ENCODE data around the gene SAMD4A. TPM values are rescaled to one million over a fixed set of nuclear protein-coding genes. Genes with fewer than 3 reads are reported as not detected.

The SAMD4A gene
- polyA plus RNA-seq, 3 donors: 3.2 to 8.6 (median 4.2) TPM

GRCh38 chr14:54715811-54716210 lies 148.9 kb downstream of the SAMD4A start:
- no peaks in the 10 kb centered on the region for H3K36me3 ChIP-seq (replicated peaks in 1 of 2; ENCODE audit: control insufficient read depth in 1 of 2, insufficient read depth in 2 of 2, low read length in 2 of 2)
- peaks cover 15% of the 10 kb centered on the region for H3K4me1 Mint-ChIP-seq

GRCh38 chr14:54716862-54717261 lies 149.9 kb downstream of the SAMD4A start:
- TF ChIP-seq CTCF (IDR thresholded peaks at IDR 0.05): no peak
- WGBS (ENCODE audit: insufficient coverage): 100% methylated on average over 3 of the region's 3 CpGs
- no peaks in the 10 kb centered on the region for H3K36me3 Mint-ChIP-seq
- peaks cover 11% of the 10 kb centered on the region in 2 donors for H3K4me1 ChIP-seq (ENCODE audit: control insufficient read depth in 1 of 2, insufficient read depth in 2 of 2, low read length in 2 of 2)
- no peak overlapping the region for H3K4me2 ChIP-seq (replicated peaks; ENCODE audit: extremely low read depth, low read length, poor library complexity, severe bottlenecking)
- H3K27me3 Mint-ChIP-seq (ENCODE audit: low read depth in 3 of 3): peaks cover 2 to 7% (median 4%) of the 10 kb centered on the region in 3 donors
- H3K4me3 Mint-ChIP-seq: no peak overlapping the region
- no peaks in the 10 kb centered on the region for H3K27me3 ChIP-seq (ENCODE audit: control insufficient read depth in 2 of 2, insufficient read depth in 2 of 2, low read length in 2 of 2)
- H3K4me1 Mint-ChIP-seq: peaks cover 10% of the 10 kb centered on the region
- H3K27ac ChIP-seq (ENCODE audit: low read depth in 1 of 2, low read length in 2 of 2): no peak overlapping the region
- intact Hi-C loops (cut with micrococcal nuclease): no loop called here
- no peak overlapping the region for H3K9ac ChIP-seq (ENCODE audit: insufficient read depth, low read length, poor library complexity, severe bottlenecking)
- no peaks in the 10 kb centered on the region for H3K9me3 Mint-ChIP-seq
- no peaks in the 10 kb centered on the region for H3K36me3 ChIP-seq (replicated peaks in 1 of 2; ENCODE audit: control insufficient read depth in 1 of 2, insufficient read depth in 2 of 2, low read length in 2 of 2)
- H4K20me1 ChIP-seq (ENCODE audit: insufficient read depth, low read length): no peaks in the 10 kb centered on the region
- H3K27ac Mint-ChIP-seq: no peak overlapping the region
- no peak overlapping the region for H3K4me3 ChIP-seq (replicated peaks in 1 of 3; ENCODE audit: low read depth in 2 of 3, low read length in 3 of 3)
- H3K79me2 ChIP-seq (ENCODE audit: insufficient read depth, low read length): no peaks in the 10 kb centered on the region
- no peak overlapping the region for H2AFZ ChIP-seq (ENCODE audit: insufficient read depth, low read depth, low read length, poor library complexity, severe bottlenecking)
- H3K9me3 ChIP-seq (replicated peaks in 1 of 2; ENCODE audit: control insufficient read depth in 1 of 2, insufficient read depth in 1 of 2, low read length in 2 of 2): no peaks in the 10 kb centered on the region
- no peak for DNase-seq

More at GRCh38 chr14:54715811-54716210, 148.9 kb downstream of the SAMD4A start:
- intact Hi-C loops (cut with micrococcal nuclease): no loop called here
- no peak overlapping the region for H3K9ac ChIP-seq (ENCODE audit: insufficient read depth, low read length, poor library complexity, severe bottlenecking)
- Mint-ChIP-seq H3K27ac (no peak overlapping the region), H3K27me3 (ENCODE audit: low read depth in 3 of 3) (peaks cover 2 to 5% (median 4%) of the 10 kb centered on the region in 3 donors), H3K9me3 (peaks cover 0 to 2% (median 0%) of the 10 kb centered on the region in 7 donors), H3K36me3 (no peaks in the 10 kb centered on the region), H3K4me3 (no peak overlapping the region)
- H3K4me2 ChIP-seq (replicated peaks; ENCODE audit: extremely low read depth, low read length, poor library complexity, severe bottlenecking): no peak overlapping the region
- H2AFZ ChIP-seq (ENCODE audit: insufficient read depth, low read depth, low read length, poor library complexity, severe bottlenecking): no peak overlapping the region
- H3K27me3 ChIP-seq (ENCODE audit: control insufficient read depth in 2 of 2, insufficient read depth in 2 of 2, low read length in 2 of 2): no peaks in the 10 kb centered on the region
- no peaks in the 10 kb centered on the region for H4K20me1 ChIP-seq (ENCODE audit: insufficient read depth, low read length)
- no CpG with 5 or more reads among the region's 1 CpG for WGBS (ENCODE audit: insufficient coverage)
- DNase-seq: no peak
- H3K4me3 ChIP-seq (replicated peaks in 1 of 3; ENCODE audit: low read depth in 2 of 3, low read length in 3 of 3): no peak overlapping the region
- peaks cover 15 to 17% of the 10 kb centered on the region in 2 donors for H3K4me1 ChIP-seq (ENCODE audit: control insufficient read depth in 1 of 2, insufficient read depth in 2 of 2, low read length in 2 of 2)
- no peak overlapping the region for H3K27ac ChIP-seq (ENCODE audit: low read depth in 1 of 2, low read length in 2 of 2)
- TF ChIP-seq CTCF (IDR thresholded peaks at IDR 0.05): no peak
- H3K79me2 ChIP-seq (ENCODE audit: insufficient read depth, low read length): no peaks in the 10 kb centered on the region
- H3K9me3 ChIP-seq (replicated peaks in 1 of 2; ENCODE audit: control insufficient read depth in 1 of 2, insufficient read depth in 1 of 2, low read length in 2 of 2): no peaks in the 10 kb centered on the region
